ENCODE data around the gene ABRACL.

ABRACL gene

GRCh38 chr6:139050770-139051313 lies 22.3 kb downstream of the ABRACL start:
- no peak overlapping the region for H3K4me3 ChIP-seq
- H3K27me3 ChIP-seq, result no peaks in the 10 kb centered on the region
- no peak overlapping the region for H3K4me2 ChIP-seq
- peaks cover 3% of the 10 kb centered on the region; the same call in 1 of the 2 replicates for H3K36me3 ChIP-seq
- TF ChIP-seq Cebpa-rat (IDR thresholded peaks at IDR 0.05), result no peak
- no peaks in the 10 kb centered on the region for H3K9me3 ChIP-seq
- 0 out of 2 replicates have a peak, but pooled peaks cover 6% of the 10 kb centered on the region for H3K4me1 ChIP-seq
- no peaks in the 10 kb centered on the region for H4K20me1 ChIP-seq
- H3K9ac ChIP-seq, result no peak overlapping the region
- H3K27ac ChIP-seq, result no peak overlapping the region

- no peak for TF ChIP-seq Cebpa-rat (IDR thresholded peaks at IDR 0.05)
- no peak overlapping the region for H3K9ac ChIP-seq
- H3K4me3 ChIP-seq, result no peak overlapping the region
- H3K9me3 ChIP-seq, result no peaks in the 10 kb centered on the region
- H3K27ac ChIP-seq, result no peak overlapping the region
- no peaks in the 10 kb centered on the region for H4K20me1 ChIP-seq
- H3K27me3 ChIP-seq, result no peaks in the 10 kb centered on the region
- no peaks in the 10 kb centered on the region for H3K36me3 ChIP-seq
- no peak overlapping the region for H3K4me2 ChIP-seq
- H3K4me1 ChIP-seq, result 0 out of 2 replicates have a peak, but pooled peaks cover 6% of the 10 kb centered on the region
Measured at GRCh38 chr6:139051396-139052060, 23.0 kb downstream of the ABRACL start.

- Histone ChIP-seq H3K27me3 (no peaks in the 10 kb centered on the region), H3K9ac (no peak overlapping the region), H4K20me1 (no peaks in the 10 kb centered on the region), H3K4me1 (no peaks in the 10 kb centered on the region), H3K4me3 (no peak overlapping the region), H3K36me3 (no peaks in the 10 kb centered on the region), H3K9me3 (no peaks in the 10 kb centered on the region), H3K27ac (no peak overlapping the region), H3K4me2 (no peak overlapping the region)
- TF ChIP-seq Cebpa-rat (IDR thresholded peaks at IDR 0.05), result no peak
Measured at GRCh38 chr6:139053382-139053781, 24.8 kb downstream of the ABRACL start.

GRCh38 chr6:139054001-139054400 lies 25.5 kb downstream of the ABRACL start:
- Histone ChIP-seq H3K4me1 (no peaks in the 10 kb centered on the region), H4K20me1 (no peaks in the 10 kb centered on the region), H3K9ac (no peak overlapping the region), H3K4me2 (no peak overlapping the region), H3K27ac (no peak overlapping the region), H3K27me3 (no peaks in the 10 kb centered on the region), H3K4me3 (no peak overlapping the region), H3K36me3 (no peaks in the 10 kb centered on the region), H3K9me3 (no peaks in the 10 kb centered on the region)
- no peak for TF ChIP-seq Cebpa-rat (IDR thresholded peaks at IDR 0.05)

GRCh38 chr6:139055709-139056108 lies 27.2 kb downstream of the ABRACL start:
- H3K27me3 ChIP-seq, result no peaks in the 10 kb centered on the region
- H3K4me1 ChIP-seq, result no peaks in the 10 kb centered on the region
- H3K4me3 ChIP-seq, result no peak overlapping the region
- no peaks in the 10 kb centered on the region for H3K36me3 ChIP-seq
- H3K9me3 ChIP-seq, result no peaks in the 10 kb centered on the region
- H4K20me1 ChIP-seq, result no peaks in the 10 kb centered on the region
- no peak for TF ChIP-seq Cebpa-rat (IDR thresholded peaks at IDR 0.05)
- no peak overlapping the region for H3K9ac ChIP-seq
- no peak overlapping the region for H3K27ac ChIP-seq
- H3K4me2 ChIP-seq, result no peak overlapping the region

- Histone ChIP-seq H3K4me2 (no peak overlapping the region), H3K4me1 (no peaks in the 10 kb centered on the region), H3K27ac (no peak overlapping the region), H3K9ac (no peak overlapping the region), H3K4me3 (no peak overlapping the region), H3K27me3 (no peaks in the 10 kb centered on the region), H3K36me3 (no peaks in the 10 kb centered on the region), H4K20me1 (no peaks in the 10 kb centered on the region), H3K9me3 (no peaks in the 10 kb centered on the region)
- TF ChIP-seq Cebpa-rat (IDR thresholded peaks at IDR 0.05), result no peak
Measured at GRCh38 chr6:139058029-139058428, 29.5 kb downstream of the ABRACL start.

- no peak overlapping the region for H3K4me2 ChIP-seq
Measured at GRCh38 chr6:139060332-139060731, 31.8 kb downstream of the ABRACL start.

GRCh38 chr6:139062932-139063646 lies 34.5 kb downstream of the ABRACL start:
- Histone ChIP-seq H3K27ac (no peak overlapping the region), H3K27me3 (no peaks in the 10 kb centered on the region), H3K9me3 (no peaks in the 10 kb centered on the region), H3K4me1 (no peaks in the 10 kb centered on the region), H4K20me1 (no peaks in the 10 kb centered on the region), H3K36me3 (no peaks in the 10 kb centered on the region), H3K9ac (no peak overlapping the region), H3K4me2 (no peak overlapping the region), H3K4me3 (no peak overlapping the region)
- TF ChIP-seq Cebpa-rat (IDR thresholded peaks at IDR 0.05), result no peak

More at GRCh38 chr6:139060332-139060731, 31.8 kb downstream of the ABRACL start:
- Histone ChIP-seq H3K4me3 (no peak overlapping the region), H3K36me3 (no peaks in the 10 kb centered on the region), H3K9me3 (no peaks in the 10 kb centered on the region), H3K9ac (no peak overlapping the region), H3K27me3 (no peaks in the 10 kb centered on the region), H3K27ac (no peak overlapping the region), H3K4me1 (no peaks in the 10 kb centered on the region), H4K20me1 (no peaks in the 10 kb centered on the region)
- TF ChIP-seq Cebpa-rat (IDR thresholded peaks at IDR 0.05), result no peak

GRCh38 chr6:139064981-139065665 lies 36.6 kb downstream of the ABRACL start:
- Histone ChIP-seq H3K36me3 (no peaks in the 10 kb centered on the region), H3K4me2 (no peak overlapping the region), H3K4me1 (no peaks in the 10 kb centered on the region), H3K27me3 (no peaks in the 10 kb centered on the region), H4K20me1 (no peaks in the 10 kb centered on the region), H3K27ac (no peak overlapping the region), H3K9me3 (no peaks in the 10 kb centered on the region), H3K4me3 (no peak overlapping the region), H3K9ac (no peak overlapping the region)
- no peak for TF ChIP-seq Cebpa-rat (IDR thresholded peaks at IDR 0.05)

GRCh38 chr6:139066080-139066479 lies 37.5 kb downstream of the ABRACL start:
- H3K4me3 ChIP-seq, result no peak overlapping the region
- H3K9me3 ChIP-seq, result no peaks in the 10 kb centered on the region
- no peaks in the 10 kb centered on the region for H3K27me3 ChIP-seq
- H3K4me1 ChIP-seq, result no peaks in the 10 kb centered on the region
- TF ChIP-seq Cebpa-rat (IDR thresholded peaks at IDR 0.05), result no peak
- no peak overlapping the region for H3K4me2 ChIP-seq
- no peaks in the 10 kb centered on the region for H4K20me1 ChIP-seq
- H3K9ac ChIP-seq, result no peak overlapping the region
- H3K27ac ChIP-seq, result no peak overlapping the region
- no peaks in the 10 kb centered on the region for H3K36me3 ChIP-seq

Data from BLaER1 (cell line).